CD4-positive, alpha-beta T cell treated with Interleukin-17A for 1 hour (primary cell): ENCODE results near the gene ARL17A.
"Not testable (repeated sequence)": the region's sequence is repeated elsewhere in the genome, so short reads cannot be mapped to it uniquely, and the experiment has no call there.

ENCODE experiments used
- DNase-seq: peaks from one replicate; pipeline ENCODE4 v3.0.0-alpha.2; 2020

ARL17A gene

DNA sequence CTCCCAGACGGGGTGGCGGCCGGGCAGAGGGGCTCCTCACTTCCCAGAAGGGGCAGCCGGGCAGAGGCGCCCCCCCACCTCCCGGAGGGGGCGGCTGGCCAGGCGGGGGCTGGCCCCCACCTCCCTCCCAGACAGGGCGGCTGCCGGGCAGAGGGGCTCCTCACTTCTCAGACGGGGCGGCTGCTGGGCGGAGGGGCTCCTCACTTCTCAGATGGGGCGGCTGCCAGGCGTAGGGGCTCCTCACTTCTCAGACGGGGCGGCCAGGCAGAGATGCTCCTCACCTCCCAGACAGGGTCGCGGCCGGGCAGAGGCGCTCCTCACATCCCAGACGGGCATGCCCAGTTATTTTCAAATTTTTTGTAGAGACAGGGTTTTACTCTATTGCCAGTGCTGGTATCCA is 44.8 kb downstream of the ARL17A start:
- not testable (repeated sequence) for DNase-seq

DNA sequence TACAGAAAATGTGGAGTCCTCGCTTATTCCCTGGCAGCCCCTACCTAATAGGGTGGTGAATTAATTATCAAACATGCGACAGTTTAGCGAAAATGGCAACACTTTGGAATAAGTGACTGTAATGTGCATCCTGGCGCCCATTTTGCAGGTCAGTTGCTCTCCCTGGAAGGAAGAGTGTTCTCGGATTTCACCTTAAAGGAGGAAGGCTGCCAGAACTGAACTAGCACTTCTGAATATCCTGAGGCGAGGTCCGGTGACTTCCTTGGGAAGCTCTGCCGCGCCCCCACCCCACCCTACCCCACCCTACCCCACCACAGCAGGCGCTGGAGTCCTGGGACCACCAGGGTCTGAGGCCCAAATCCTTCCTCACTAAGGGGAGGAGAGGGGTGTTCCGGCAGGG is 67.3 kb downstream of the ARL17A start, which contains the start of gene LRRC37A2:
LRRC37A2 (plus strand) TSS at position 301 of the 400 bp plus-strand sequence. CDS start 245 bp downstream, outside the sequence.
- DNase-seq, result not testable (repeated sequence)

DNA sequence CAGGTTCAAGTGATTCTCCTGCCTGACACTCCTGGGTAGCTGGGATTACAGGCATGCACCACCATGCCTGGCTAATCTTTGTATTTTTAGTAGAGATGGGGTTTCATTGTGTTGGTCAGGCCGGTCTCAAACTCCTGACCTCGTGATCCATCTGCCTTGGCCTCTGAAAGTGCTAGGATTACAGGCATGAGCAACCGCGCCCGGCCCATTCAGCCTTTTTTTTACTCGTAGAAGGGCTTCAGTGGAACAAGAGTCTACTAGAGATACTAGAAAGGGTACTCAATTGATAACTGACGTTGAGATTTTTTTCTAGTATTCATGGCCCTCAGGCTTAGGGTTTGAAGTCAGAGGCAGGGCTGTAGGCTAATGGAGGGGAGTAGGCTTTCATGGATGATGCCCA is 73.6 kb downstream of the ARL17A start:
- not testable (repeated sequence) for DNase-seq

DNA sequence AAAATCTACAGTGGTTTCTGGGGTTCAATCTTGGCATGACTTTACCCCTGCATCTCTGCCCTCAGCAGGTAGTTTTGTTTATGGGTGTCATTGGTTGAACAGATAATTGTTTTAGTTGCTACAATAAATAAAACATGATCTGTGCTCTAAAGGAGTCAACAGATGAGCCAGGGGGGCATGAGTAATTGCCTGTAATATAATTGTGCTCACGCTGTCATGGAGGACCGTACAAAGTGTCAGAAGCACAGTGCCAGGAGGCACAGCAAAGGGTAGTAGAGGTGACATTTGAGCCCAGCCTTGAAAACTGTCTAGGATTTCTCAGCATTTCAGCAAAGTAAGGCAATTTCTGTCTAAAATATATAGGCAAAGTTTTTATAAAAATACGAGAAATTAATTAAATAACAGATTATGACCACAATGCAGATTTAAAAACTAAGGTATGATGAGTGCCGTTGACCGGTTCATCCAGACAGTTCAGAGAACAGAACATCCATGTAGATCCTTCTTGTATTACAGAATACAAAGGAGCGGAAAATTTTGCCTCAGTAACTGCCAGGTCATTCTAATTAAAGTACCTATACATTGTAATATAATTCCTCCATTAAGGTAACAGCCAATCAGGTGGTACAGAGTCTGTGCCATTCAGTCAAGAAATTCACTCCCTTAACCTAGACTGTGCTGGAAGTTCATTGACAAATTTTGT is 79.9 kb downstream of the ARL17A start:
- not testable (repeated sequence) for DNase-seq

DNA sequence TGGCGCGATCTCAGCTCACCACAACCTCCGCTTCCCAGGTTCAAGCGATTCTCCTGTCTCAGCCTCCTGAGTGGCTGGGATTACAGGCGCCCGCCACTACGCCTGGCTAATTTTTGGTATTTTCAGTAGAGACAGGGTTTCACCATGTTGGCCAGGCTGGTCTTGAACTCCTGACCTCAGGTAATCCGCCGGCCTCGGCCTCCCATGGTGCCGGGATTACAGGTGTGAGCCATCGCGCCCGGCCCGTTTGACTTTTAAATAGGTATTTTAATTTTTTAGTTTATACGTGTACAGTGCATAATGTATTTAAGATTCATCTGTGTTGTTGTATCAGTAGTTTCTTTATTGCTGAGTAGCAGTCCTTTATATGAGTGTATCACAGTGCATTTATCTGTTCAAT is 87.5 kb downstream of the ARL17A start:
- not testable (repeated sequence) for DNase-seq

DNA sequence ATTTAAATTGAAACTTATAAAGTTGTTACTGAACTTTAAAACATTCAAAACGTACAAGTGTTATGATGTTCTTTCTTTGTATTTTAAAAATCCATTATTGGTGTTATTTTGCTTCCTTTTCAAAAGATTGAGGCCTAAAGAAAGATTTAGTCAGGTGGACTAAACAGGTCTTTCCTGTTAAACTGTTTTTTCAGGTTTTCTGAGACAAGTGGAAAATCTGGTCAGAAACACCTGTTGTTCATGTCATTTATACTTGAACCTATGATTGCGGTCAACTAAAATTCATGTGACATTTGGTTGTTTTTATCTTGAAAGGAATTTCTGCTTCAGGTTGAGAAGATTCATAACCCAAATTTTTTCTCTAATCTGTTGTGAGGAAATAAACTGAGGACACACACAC is 98.2 kb downstream of the ARL17A start:
- DNase-seq, result not testable (repeated sequence)

DNA sequence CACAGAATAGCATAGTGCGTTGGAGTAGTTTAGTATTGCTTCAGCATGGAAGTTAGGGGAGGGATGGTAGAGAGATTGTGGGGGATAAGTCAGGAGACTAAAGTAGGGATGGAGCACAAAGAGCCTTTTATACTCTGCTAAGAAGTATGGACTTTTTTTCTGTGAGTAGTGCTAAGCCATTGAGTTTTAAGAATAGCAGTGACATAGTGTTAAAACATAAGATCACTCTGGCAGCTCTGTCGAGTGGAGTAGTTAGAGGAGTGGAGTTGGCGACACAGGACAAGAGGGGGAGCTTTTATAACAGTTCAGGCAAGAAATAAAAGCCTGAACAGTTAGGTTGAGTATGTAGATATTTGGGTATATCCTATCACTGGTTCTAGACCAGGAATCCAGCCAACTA is 100.7 kb downstream of the ARL17A start:
- not testable (repeated sequence) for DNase-seq

DNA sequence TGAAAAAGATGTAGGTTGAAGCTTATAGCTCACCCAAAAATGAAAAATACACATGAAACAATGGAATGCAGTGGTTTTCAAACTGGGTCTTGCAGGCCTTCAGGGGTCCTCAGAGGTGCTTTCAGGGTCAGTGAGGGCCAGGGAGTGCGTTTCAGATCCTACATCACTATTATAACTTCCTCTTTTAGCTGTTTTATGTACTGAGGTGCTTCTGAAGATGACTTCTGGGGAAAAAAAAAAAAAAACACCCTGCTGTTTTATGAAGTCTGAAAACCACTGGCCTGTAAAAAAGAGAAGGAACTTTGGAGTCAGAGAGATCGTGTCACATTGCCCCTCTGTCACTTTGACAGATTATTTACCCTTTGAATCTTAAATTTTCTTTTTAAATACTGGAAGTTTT is 103.9 kb downstream of the ARL17A start:
- not testable (repeated sequence) for DNase-seq

DNA sequence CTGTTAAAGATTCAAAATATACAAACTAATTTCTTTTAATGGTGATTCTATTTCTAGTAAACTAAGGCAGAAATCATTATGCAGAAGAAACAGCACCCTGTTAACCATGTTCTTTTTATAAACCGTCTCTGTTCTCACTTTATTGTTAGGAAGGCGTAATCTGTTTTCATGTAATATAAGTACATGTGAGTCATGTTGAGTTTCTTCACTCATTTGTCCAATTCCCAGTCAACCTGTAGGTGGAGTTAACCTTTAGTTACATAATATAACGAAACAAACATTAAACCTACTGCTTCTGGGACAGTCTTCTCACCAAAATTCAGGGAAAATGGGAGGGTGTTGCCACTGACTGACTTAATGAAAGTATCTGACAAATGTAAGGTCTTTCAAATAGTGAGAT is 105.0 kb downstream of the ARL17A start:
- not testable (repeated sequence) for DNase-seq

DNA sequence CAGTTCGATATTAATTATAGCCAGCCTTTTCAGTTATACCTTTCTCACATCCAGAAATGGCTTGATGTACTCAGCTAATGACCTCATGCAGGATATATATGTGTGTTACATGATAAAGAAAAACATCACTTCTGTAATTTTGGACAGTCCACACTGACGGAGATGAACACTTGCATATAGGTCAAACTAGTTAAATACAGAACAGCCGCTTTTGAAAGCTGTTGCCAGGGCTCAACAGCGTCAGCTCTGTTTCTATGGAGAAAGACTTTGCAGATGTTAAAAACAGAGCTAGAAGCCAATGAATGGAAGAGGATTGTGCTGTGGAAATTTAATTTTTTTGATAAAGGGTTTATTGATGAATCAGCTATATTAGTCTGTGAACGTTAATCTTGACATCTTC is 111.9 kb downstream of the ARL17A start:
- not testable (repeated sequence) for DNase-seq
